Measurements from ENCODE around the gene GID4.

DNA sequence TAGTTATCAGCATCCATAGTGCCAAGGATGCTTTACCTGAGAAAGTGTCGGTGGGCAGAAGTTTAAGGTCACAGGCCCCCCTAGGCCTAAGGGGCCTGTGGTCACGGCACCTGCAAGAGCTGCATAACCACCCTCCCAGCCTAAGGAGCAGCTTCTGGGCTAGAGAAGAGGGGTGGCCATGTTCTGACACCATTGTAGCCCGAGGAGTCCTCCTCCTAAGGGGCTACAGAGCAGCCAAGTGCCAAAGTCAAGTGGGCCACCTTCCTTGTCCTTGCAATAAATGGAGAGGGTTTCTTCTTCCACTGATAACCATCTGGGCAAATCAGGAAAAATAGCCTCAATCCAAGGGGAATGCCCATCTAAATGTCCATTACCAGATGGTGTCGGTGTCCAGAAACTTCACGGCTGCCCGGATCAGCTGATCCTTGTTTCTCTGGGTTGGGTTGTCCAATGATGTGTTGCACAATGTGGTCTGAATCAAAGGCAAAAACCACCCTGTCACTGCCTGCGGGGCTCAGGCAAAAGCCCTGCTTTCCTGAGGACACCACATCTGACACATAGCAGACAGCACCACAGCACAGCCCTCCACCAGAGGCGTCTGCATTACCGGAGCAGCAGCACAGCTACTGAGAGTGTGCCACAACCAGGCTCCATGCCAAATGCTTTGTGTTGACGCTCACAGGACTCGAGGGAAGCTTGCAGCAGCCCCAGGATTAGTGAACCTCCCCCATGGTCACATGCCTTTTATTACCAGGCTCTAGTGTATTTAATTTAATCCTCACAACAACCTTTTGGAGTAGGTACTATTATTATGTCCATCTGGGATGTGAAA, 13.0 kb upstream of the GID4 start:
- TF ChIP-seq, protein P1, sequence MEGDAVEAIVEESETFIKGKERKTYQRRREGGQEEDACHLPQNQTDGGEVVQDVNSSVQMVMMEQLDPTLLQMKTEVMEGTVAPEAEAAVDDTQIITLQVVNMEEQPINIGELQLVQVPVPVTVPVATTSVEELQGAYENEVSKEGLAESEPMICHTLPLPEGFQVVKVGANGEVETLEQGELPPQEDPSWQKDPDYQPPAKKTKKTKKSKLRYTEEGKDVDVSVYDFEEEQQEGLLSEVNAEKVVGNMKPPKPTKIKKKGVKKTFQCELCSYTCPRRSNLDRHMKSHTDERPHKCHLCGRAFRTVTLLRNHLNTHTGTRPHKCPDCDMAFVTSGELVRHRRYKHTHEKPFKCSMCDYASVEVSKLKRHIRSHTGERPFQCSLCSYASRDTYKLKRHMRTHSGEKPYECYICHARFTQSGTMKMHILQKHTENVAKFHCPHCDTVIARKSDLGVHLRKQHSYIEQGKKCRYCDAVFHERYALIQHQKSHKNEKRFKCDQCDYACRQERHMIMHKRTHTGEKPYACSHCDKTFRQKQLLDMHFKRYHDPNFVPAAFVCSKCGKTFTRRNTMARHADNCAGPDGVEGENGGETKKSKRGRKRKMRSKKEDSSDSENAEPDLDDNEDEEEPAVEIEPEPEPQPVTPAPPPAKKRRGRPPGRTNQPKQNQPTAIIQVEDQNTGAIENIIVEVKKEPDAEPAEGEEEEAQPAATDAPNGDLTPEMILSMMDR (conservative IDR thresholded peaks at IDR 0.05; ENCODE audit: low read length), result no peak
- no peak for TF ChIP-seq EZH2phosphoT487 (IDR thresholded peaks at IDR 0.05; ENCODE audit: borderline replicate concordance)

Measured in Loucy (cell line).